ENCODE data around the gene AP3B1. TPM values are rescaled to one million over a fixed set of nuclear protein-coding genes. Genes with fewer than 3 reads are reported as not detected.

Gene AP3B1
- total RNA-seq, 2 experiments from 2014 or later: 32.5 to 39.5 TPM

DNA sequence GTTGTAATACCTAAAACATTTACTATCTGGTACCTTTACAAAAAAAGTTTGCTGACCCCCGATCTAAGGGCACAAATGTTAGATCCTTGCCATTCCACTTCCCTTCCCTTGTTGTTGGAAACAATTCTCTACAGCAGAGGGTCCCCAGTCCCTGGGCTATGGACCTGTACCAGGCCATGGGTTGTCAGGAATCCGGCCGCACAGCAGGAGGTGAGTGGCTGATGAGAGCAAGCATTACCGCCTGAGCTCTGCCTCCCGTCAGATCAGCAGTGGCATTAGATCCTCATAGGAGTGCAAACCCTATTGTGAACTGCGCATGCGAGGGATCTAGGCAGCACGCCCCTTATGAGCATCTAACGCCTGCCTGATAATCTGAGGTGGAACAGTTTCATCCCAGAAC is 248.5 kb downstream of the AP3B1 start:
- Histone ChIP-seq H3K36me3 (ENCODE audit: insufficient read depth, low read length) (no peaks in the 10 kb centered on the region), H3K27ac (ENCODE audit: low read depth, low read length, poor library complexity, severe bottlenecking) (no peak overlapping the region), H4K20me1 (ENCODE audit: insufficient read depth, low read length) (no peaks in the 10 kb centered on the region), H3K9me3 (ENCODE audit: low read length) (no peaks in the 10 kb centered on the region), H3K79me2 (ENCODE audit: insufficient read depth, low read depth, low read length) (no peaks in the 10 kb centered on the region), H3K9me2 (ENCODE audit: insufficient read depth, low read length) (no peaks in the 10 kb centered on the region), H3K4me1 (ENCODE audit: insufficient read depth, low read length, poor library complexity, severe bottlenecking) (no peaks in the 10 kb centered on the region), H2AFZ (ENCODE audit: low read length) (no peak overlapping the region), H3K4me2 (ENCODE audit: low read length) (no peak overlapping the region), H3K4me3 (ENCODE audit: low read depth, low read length, poor library complexity, severe bottlenecking) (no peak overlapping the region)
- intact Hi-C loops (cut with micrococcal nuclease; ENCODE audit: unreplicated experiment): no loop called here
- POLR2A ChIA-PET: no interaction called here
- CTCF ChIA-PET (ENCODE audit: unreplicated experiment): no interaction called here
- BruUV-seq (replicated peaks): no TSS peak
- TF ChIP-seq EZH2phosphoT487 (IDR thresholded peaks at IDR 0.05; ENCODE audit: borderline replicate concordance, low read depth, low read length): no peak
- TF ChIP-seq CTCF (conservative IDR thresholded peaks at IDR 0.05; ENCODE audit: low read length): no peak
- no peak for DNase-seq (ENCODE audit: low spot score)

GRCh38 chr5:78041805-78042204 is 252.7 kb downstream of the AP3B1 start:
- no peak for DNase-seq (ENCODE audit: low spot score)
- H2AFZ ChIP-seq (ENCODE audit: low read length): no peak overlapping the region
- no peaks in the 10 kb centered on the region for H3K79me2 ChIP-seq (ENCODE audit: insufficient read depth, low read depth, low read length)
- H3K4me2 ChIP-seq (ENCODE audit: low read length): no peak overlapping the region
- H3K36me3 ChIP-seq (ENCODE audit: insufficient read depth, low read length): no peaks in the 10 kb centered on the region
- no peaks in the 10 kb centered on the region for H4K20me1 ChIP-seq (ENCODE audit: insufficient read depth, low read length)
- no TSS peak for BruUV-seq (replicated peaks)
- no peaks in the 10 kb centered on the region for H3K9me3 ChIP-seq (ENCODE audit: low read length)
- POLR2A ChIA-PET: no interaction called here
- CTCF ChIA-PET (ENCODE audit: unreplicated experiment): no interaction called here
- no peaks in the 10 kb centered on the region for H3K9me2 ChIP-seq (ENCODE audit: insufficient read depth, low read length)
- H3K27ac ChIP-seq (ENCODE audit: low read depth, low read length, poor library complexity, severe bottlenecking): no peak overlapping the region
- no peak overlapping the region for H3K4me3 ChIP-seq (ENCODE audit: low read depth, low read length, poor library complexity, severe bottlenecking)
- intact Hi-C loops (cut with micrococcal nuclease; ENCODE audit: unreplicated experiment): no loop called here
- no peak for TF ChIP-seq EZH2phosphoT487 (IDR thresholded peaks at IDR 0.05; ENCODE audit: borderline replicate concordance, low read depth, low read length)
- TF ChIP-seq CTCF (conservative IDR thresholded peaks at IDR 0.05; ENCODE audit: low read length): no peak
- H3K4me1 ChIP-seq (ENCODE audit: insufficient read depth, low read length, poor library complexity, severe bottlenecking): no peaks in the 10 kb centered on the region

DNA sequence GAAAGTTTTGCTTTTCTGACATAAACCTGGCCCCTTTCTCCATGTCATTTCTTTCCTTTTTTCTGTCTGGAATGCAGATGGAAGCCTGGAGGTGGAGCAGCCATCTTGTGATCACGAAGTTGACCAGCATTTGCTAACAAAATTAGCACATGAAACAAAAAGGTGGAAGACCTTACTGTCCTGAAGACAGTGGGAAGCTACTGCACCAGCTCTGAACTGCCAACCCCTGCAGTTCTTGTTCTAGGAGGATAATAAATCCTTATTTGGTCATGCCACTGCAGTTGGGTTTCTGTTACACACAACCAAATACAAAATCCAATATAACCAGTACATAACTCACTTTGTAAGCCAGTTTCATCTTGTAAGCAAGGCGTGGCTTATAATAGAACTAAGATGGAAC is 269.0 kb downstream of the AP3B1 start:
- Histone ChIP-seq H3K36me3 (ENCODE audit: insufficient read depth, low read length) (no peaks in the 10 kb centered on the region), H3K4me3 (ENCODE audit: low read depth, low read length, poor library complexity, severe bottlenecking) (no peak overlapping the region), H3K79me2 (ENCODE audit: insufficient read depth, low read depth, low read length) (no peaks in the 10 kb centered on the region), H3K9me3 (ENCODE audit: low read length) (no peaks in the 10 kb centered on the region), H3K4me1 (ENCODE audit: insufficient read depth, low read length, poor library complexity, severe bottlenecking) (no peaks in the 10 kb centered on the region), H2AFZ (ENCODE audit: low read length) (no peak overlapping the region), H3K4me2 (ENCODE audit: low read length) (no peak overlapping the region), H3K27ac (ENCODE audit: low read depth, low read length, poor library complexity, severe bottlenecking) (no peak overlapping the region), H3K9me2 (ENCODE audit: insufficient read depth, low read length) (no peaks in the 10 kb centered on the region), H4K20me1 (ENCODE audit: insufficient read depth, low read length) (no peaks in the 10 kb centered on the region)
- intact Hi-C loops (cut with micrococcal nuclease; ENCODE audit: unreplicated experiment): no loop called here
- no TSS peak for BruUV-seq (replicated peaks)
- CTCF ChIA-PET (ENCODE audit: unreplicated experiment): no interaction called here
- POLR2A ChIA-PET: interaction anchor here (0.8 kb wide), 1 partner anchor 24 kb away, joined by 3 read pairs; no protein-coding TSS in a partner anchor
- no peak for DNase-seq (ENCODE audit: low spot score)
- TF ChIP-seq CTCF (conservative IDR thresholded peaks at IDR 0.05; ENCODE audit: low read length) (no peak), EZH2phosphoT487 (IDR thresholded peaks at IDR 0.05; ENCODE audit: borderline replicate concordance, low read depth, low read length) (no peak)

Measured in OCI-LY7 (cell line).